GM21825 (cell line): ENCODE measurements around the gene FIBP.

ENCODE experiments used
- ATAC-seq: cut with Tn5 transposase; IDR thresholded peaks from one replicate; pipeline ENCODE4 v1.9.1; 2021; ENCODE audit warnings: mild to moderate bottlenecking, moderate library complexity; ENCODE audit not compliant: unreplicated experiment

The FIBP gene

DNA sequence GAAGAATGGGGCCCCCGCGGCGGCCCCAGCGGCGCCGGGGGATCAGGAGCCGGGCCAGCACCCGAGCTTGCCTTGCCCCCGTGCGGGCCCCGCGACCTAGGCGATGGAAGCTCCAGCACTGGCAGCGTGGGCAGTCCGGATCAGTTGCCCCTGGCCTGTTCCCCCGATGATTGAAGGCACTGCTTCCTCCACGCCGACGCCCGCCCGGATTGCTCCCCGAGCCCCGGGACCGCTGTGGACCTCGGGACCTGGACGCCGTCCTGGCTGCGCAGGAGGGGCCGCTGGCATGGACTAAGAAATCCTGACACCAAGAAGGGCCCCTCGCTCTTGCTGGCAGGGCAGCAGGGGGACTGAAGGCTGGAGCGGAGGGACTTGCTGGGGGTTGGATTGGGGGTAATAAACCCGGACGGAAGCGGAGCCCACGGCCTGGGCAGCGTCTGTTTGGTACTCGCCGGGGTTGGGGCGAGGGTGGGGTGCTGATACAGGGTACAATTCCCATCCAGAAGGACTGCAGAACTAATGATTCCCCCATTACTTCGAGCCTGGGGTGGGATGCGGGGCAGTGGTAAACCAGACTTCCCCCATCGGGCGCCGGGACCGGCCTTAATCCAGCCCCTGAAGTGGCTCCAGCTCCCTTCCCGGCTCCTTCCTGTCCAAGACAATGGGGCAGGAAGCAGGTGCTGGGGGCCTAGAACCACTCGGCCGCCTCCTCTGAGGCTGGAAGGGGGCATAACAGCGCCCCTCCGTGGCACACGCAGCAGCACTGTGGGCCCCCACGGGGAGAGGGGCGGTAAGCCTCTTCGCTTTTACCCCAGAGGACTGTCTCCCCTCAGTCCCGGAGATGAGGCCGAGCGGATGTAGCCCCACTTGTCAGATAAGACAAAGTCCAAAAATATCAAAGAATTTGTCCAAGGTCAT lies 3.2 kb upstream of the FIBP start:
- no peak for ATAC-seq

DNA sequence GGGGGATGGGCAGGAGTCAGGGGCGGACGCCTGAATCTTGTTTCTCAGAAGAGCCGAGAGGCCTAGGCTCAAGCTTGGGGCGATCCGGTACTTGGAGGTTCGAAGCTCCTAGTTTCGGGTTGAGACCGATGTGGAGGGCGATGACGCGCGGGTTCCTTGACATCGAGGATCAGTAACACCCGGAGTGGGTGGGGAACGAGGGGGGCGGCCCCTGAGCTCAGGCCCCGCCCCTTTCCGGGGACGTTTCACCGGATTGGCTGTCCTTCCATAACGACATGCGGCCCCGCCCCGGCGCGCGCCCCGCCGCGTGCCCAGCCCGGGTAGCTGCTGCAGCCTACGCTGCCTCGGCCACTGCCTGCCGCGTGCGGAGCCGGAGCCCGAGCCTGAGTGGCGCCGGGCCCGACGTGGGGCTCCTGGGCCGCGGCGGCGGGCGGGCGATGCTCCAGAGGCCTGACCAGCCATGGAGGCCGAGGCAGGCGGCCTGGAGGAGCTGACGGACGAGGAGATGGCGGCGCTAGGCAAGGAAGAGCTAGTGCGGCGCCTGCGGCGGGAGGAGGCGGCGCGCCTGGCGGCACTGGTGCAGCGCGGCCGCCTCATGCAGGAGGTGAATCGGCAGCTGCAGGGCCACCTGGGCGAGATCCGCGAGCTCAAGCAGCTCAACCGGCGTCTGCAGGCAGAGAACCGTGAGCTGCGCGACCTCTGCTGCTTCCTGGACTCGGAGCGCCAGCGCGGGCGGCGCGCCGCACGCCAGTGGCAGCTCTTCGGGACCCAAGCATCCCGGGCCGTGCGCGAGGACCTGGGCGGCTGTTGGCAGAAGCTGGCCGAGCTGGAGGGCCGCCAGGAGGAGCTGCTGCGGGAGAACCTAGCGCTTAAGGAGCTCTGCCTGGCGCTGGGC lies 2.3 kb upstream of the FIBP start, which contains the start of gene CCDC85B:
TSS of gene CCDC85B (plus strand) at position 350 of the 895 bp plus-strand sequence. CDS start at position 461, 111 bp downstream.
- ATAC-seq, result peak; percentile 42

DNA sequence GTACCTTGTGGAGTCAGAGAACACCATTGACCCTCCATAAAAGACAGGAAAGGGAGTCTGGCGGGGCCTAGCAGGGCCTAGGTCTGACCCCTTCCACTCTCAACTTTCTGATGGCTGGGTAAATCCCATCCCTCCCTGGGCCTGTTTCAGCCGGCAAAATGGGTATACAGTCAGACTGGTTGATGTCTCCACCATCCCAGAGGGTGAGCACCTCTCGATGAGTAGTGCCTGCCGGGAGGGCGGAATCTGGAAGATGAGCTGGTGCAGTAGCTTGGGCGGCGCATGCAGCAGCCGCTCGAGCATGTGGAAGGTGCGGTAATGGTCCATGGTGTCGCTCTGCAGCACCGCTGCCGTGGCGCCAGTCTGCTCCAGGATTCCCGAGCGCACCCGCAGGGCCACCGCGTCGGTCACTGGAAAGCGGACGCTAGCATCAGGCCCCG lies 528 bp downstream of the FIBP start:
- ATAC-seq, result peak; percentile 1

DNA sequence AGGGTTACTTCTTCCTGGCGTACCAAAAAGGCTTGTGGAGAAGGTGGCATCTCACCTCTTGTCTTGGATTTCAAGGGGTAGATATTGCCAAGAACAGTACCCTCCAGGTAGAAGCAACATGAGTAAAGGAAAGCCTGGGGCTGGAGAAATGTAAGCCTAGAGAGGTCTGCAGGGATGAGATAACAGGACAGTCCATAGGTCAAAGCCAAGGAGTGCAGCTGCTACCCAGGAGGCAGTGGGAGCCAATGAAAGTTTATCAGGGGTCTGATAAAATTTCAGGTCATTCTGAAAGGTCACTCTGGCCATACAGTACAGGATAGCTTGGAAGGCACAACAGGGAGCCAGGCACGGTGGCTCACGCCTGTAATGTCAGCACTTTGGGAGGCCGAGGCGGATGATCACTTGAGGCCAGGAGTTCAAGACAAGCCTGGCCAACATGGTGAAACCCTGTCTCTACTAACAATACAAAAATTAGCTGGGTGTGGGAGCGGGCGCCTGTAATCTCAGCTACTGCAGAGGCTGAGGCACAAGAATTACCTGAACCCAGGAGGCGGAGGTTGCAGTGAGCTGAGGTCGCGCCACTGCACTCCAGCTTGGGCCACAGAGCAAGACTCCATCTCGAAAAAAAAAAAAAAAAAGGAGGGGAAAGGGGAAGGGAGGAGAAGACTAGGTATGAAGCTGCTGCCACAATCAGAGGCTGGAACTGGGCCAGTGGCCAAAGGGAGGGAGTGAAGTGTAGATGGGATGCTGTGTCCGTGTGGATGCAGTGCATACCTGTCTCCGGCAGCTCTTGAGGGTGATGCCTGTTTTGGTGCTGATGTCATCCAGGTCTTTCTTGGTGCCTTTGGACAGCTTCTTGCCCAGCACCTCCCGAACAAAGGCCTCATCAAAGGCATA lies 1.2 kb downstream of the FIBP start:
- no peak for ATAC-seq

DNA sequence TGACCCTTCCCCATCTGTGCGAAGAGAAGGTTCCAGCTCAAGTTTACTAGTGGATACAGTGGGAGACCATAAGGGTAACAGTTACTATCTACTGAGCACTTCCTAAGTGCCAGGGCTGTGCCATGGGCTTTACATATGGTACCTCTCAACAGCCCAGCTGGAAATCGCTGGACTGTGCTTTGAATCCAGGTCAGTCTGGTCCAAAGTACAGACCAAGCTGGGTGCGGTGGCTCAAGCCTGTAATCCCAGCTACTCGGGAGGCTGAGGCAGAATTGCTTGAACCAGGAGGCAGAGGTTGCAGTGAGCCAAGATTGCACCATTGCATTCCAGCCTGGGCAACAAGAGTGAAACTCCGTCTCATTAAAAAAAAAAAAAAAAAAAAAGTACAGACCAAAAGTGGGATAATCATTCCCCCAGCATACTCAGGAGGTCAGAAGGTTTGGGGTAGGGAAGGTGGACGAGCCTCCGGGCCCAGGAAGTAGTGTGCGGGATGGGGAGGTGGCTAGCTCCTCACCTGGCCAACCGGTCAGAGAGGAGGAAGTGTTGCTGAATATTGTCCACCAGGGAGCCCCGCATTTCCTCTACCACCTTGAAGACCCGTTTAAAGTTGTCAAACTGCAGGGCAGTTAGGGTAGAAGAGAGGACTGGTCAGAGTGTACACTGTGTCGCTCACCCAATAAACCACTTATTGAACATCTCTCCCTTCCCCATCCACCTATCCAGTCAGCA lies 2.3 kb downstream of the FIBP start:
- ATAC-seq, result no peak

DNA sequence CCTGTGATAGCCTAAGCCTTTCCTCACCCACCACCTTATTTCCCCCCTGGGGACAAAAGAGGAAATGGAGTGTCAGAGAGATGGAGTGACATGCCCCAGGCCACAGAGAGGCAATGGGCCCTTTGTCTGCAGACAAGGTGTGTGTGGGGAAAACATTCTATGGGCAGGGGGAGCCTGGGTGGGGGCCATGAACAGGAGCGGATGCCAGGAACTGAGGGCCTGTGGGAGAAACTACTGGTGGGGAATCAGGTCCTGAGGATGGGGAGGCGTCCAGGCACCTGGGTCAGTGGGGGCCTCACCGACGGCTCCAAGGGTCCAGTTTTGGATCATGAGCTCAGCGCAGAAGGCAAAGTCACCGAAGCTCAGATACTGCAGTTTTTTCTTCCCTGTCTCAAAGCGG lies 3.0 kb downstream of the FIBP start:
- no peak for ATAC-seq

DNA sequence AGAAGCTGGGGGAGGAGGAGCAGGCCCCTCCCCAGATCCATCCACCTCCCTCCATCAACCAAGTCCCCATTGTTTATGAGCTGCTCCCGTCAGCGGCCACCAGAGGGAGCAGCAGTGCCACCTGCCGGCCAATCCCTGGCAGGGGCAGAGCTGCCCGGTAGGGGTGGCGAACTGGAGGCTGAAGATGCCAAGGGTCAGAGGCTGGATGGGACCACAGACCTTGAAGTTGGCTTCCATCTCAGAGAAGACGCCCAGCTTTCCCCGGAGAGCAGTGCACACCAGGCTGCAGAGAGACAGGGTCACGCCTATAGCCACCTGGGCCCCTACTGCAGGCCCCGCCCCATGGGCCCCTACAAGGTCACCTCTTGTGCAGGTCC lies 3.6 kb downstream of the FIBP start:
- no peak for ATAC-seq

DNA sequence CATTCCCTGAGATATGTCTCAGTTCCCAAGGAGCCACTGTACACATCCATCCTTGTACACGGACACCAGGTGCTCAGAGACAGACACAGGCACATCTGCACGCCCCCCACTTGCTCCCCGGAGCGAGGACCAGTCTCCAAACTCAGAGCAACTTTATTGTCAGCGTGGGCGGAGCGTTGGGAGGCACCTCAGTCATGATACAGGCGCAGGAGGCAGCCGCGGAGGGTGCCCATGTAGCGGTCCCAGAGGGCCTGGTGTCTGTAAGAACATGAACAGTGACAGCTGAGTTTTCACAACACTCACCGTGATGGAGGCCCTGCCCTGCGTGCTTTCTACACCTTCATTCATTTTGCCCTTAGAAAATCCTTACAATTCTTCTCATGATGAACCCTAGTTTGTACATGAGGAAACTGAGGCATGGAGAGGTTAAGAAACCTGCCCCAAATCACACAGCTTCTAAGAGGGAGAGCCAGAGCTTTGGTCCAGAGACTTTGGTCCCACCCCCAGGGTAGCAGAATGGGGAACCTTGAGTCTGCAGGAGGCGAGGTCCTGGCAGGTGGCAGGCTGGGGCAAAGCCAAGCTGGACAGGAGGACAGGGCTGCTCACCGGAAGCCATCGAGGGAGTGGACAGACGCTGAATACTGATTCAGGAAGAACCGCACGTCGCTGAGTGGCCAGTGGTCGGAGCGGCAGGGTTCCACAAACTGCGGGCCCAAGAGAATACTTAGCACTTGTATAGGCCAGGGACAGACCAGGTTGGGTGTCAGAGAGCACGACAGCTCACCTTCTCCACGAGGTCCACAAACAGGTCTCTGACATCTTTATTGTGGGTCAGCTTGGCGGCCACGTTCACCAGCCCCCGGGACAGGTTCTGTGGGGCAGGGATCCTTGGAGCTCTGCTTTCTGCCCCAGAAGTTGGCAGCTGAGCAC lies 4.2 kb downstream of the FIBP start:
- ATAC-seq, result no peak

DNA sequence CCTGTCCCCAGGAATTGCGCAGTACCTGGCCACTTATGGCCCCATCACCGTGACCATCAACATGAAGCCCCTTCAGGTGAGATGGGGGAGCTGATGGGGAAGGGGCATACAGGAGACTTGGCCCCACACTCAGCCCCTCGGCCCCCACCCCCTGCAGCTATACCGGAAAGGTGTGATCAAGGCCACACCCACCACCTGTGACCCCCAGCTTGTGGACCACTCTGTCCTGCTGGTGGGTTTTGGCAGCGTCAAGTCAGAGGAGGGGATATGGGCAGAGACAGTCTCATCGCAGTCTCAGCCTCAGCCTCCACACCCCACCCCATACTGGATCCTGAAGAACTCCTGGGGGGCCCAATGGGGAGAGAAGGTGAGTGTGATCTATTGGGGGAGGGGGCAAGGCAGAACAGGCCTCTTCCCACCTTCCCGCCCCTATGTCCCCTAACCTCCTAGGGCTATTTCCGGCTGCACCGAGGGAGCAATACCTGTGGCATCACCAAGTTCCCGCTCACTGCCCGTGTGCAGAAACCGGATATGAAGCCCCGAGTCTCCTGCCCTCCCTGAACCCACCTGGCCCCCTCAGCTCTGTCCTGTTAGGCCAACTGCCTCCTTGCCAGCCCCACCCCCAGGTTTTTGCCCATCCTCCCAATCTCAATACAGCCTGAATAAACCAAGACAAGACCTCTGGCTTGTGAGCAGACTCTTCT lies 5.1 kb downstream of the FIBP start:
- no peak for ATAC-seq

DNA sequence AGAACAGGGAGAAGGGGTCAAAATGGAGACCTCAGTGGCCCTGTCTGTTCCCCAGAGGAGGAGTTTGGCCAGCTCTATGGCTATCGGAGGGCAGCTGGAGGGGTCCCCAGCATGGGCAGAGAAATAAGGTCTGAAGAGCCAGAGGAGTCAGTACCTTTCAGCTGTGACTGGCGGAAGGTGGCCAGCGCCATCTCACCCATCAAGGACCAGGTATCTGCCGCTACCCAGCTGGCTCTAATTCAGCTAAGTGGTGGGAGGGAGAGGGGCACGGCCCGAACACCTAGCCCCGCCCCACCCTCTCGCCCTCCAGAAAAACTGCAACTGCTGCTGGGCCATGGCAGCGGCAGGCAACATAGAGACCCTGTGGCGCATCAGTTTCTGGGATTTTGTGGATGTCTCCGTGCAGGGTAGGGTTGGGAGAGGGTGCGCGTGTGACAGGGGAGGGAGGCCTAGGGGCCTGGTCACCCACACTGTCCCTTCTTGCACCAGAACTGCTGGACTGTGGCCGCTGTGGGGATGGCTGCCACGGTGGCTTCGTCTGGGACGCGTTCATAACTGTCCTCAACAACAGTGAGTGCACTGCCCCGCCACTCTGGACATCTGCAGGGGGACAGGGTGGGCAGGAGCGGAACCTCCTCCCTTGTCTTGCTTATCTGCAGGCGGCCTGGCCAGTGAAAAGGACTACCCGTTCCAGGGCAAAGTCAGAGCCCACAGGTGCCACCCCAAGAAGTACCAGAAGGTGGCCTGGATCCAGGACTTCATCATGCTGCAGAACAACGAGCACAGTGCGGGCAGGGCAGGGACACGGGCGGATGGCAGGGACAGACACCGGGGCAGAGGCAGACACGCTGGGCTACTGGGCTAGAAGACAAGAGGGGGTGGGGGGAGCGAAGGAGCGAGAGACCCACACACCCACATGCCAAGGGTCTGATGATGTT lies 5.9 kb downstream of the FIBP start:
- ATAC-seq, result no peak

DNA sequence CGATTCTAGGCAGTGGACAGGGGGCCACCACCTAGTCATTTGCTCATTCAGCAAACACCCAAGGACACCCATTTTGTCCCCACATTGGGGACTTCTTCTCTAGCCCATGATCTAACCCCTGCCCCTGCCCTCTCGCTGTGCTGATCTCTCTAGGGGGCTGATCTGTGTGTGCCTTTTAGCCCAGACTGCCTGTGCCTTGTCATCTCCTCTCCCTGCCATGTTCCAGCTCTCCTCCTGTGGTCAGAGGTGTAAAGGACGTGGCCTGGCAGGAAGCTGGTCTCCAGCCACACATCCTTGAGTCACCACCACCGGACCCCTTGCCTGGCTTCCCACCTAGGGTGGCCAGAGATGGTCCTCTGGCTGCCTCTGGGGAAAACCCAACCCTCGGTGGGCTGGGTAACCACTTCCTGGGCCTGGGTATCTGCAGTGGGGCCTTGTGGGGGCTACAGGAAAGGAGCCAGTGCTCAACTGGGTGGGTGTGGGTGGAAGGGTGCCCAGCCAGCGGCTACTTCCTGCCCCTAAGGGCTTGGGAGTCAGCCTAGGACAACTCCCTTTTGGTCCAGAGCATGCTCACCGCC lies 7.3 kb downstream of the FIBP start:
- no peak for ATAC-seq

DNA sequence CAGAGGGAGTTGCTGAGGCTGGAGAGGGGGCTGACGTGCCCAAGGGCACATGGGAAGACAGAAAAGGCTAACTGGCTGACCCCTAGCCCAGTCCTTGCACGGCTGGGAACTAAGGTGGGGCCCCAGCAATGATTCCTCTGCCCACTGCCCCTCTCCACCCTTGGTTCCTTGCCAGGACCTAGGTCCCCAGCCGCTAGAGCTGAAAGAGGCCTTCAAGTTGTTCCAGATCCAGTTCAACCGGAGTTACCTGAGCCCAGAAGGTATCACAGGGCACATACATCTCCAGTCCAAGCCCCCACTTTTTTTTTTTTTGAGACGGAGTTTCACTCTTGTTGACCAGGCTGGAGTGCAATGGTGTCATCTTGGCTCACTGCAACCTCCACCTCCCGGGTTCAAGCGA lies 8.2 kb downstream of the FIBP start:
- ATAC-seq, result no peak

DNA sequence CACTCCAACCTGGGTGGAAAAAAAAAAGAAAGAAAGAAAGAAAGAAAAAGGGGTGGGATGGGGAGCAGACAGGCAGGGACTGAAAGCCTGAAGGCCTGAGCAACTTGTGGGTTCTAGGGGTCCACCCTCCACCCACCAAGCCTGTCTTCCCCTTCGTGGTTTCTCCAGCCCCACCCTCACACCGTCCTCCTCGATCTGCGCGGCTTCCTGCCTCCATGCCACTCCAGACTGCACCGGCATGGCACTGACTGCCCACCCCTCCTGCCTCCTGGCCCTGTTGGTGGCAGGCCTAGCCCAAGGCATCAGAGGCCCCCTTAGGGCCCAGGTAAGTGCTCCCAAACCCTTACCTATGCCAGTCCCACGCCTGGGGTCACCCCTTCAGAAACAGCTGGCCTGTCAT lies 8.7 kb downstream of the FIBP start, which contains the start of gene CTSW:
TSS of gene CTSW (plus strand) at position 221 of the 400 bp plus-strand sequence. CDS start at position 239, 18 bp downstream.
- no peak for ATAC-seq

DNA sequence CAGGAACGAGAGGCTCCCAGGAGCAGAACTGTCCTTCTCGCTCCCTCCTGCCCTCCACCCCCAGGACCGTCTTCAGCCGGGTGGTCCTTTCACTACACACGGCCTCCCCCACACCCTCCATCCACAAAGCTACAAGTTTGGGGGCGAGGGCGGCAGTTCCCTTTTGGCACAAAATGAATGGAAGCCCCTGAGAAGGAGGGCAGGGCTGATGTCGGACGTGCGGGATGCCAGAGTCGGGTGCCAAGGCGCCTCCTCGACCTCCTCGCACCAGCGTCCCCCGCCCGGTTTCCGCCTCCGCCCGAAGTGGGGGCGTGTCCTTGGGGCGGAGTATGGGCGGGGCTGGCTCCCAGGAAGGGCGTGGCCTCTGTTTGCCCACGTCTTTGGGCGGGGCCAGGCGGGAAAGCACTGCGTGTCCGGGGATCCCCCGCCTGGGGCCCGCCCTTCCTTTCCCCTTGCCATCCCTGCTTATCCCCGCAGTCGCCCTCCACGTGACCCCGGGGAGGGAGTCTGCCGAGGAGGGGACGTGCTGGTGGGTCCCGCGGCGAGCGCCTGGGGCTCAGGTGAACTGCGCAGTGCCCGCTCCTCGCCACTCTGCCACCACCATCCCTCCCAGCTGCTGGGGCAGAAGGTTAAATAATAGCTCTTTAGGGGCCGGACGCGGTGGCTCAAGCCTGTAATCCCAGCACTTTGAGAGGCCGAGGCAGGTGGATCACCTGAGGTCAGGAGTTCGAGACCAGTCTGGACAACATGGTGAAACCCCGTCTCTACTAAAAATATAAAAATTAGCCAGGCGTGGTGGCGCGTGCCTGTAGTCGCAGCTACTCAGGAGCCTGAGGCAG lies 14.7 kb downstream of the FIBP start:
- ATAC-seq, result peak; percentile 64

DNA sequence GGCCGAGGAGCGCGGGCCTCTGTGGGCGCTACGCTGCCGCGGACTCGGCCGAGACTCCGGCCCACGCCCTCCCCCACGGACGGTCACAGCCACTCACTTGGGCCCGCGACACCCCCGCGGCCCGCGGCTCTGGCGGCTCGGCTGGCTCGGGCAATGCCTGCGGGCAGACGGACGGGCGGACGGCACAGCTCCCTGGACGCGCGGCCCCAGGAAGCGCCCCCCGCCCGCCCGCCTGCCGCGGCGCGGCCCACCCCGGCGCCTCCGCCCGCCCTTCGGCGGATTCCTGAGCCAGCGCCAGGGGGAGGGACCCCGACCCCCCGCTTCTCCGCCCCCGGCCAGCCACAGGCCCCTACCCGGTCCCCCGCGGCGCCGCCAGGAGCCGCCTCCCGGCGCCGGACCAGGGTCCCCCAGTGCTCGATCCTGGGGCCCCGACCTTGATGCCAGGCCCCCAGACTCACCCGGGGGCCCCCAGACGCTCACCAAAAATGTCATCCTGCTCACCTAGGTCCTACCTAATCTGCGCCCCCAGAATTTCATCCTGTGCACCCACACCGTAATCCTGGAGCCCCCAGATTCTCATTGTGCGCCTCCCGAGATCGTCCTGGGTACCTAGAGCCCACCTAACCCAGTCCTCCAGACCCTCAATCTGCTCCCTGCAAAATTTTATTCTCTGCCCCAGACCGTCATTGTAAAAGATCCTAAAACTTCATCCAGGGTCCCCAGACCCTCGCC lies 15.5 kb downstream of the FIBP start, which contains the start of gene EFEMP2:
TSS of gene EFEMP2 (minus strand) at position 215 of the 732 bp plus-strand sequence. CDS start 446 bp downstream, outside the sequence.
- ATAC-seq, result no peak
